ENCODE results near the gene ATP6V0B.

DNA sequence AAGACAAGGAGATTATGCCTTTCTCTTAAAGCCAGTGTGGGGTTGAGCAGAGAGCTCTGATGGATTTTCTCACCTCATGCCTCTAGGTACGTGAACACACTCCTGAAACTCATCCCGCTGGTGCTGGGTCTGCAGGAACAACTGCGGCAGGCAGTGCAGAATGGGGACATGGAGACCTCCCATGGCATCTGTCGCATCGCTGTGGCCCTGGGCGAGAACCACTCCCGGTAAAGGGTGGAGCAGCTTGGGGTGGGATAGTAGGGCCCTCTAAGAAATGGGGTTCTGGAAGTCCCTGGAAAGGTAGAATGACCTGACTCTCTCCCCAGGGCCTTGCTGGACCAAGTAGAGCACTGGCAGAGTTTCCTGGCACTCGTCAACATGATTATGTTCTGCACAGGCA is 18.5 kb upstream of the ATP6V0B start:
- TF ChIP-seq, protein P1, sequence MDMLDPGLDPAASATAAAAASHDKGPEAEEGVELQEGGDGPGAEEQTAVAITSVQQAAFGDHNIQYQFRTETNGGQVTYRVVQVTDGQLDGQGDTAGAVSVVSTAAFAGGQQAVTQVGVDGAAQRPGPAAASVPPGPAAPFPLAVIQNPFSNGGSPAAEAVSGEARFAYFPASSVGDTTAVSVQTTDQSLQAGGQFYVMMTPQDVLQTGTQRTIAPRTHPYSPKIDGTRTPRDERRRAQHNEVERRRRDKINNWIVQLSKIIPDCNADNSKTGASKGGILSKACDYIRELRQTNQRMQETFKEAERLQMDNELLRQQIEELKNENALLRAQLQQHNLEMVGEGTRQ (IDR thresholded peaks at IDR 0.05; ENCODE audit: borderline replicate concordance, low read depth, low read length), result no peak
- TF ChIP-seq SIN3A (IDR thresholded peaks at IDR 0.05; ENCODE audit: low read depth, low read length), result no peak

Data from GM12878 (cell line).